ENCODE results near the gene VSTM4.
A peak's percentile ranks its signal among the peaks of the same experiment; 100 is the strongest.

The VSTM4 gene

GRCh38 chr10:49007129-49007528, 108.2 kb downstream of the VSTM4 start:
- H3K23ac ChIP-seq (ENCODE audit: low read length): no peak overlapping the region
- H4K5ac ChIP-seq (ENCODE audit: low read length): no peak overlapping the region
- H3K9ac ChIP-seq (ENCODE audit: low read length): no peak overlapping the region
- no peak overlapping the region for H2BK15ac ChIP-seq (replicated peaks; ENCODE audit: low read depth)
- no peak for DNase-seq
- H3K56ac ChIP-seq (ENCODE audit: low read length): no peak overlapping the region
- H3K18ac ChIP-seq (ENCODE audit: low read length): no peak overlapping the region
- no peak overlapping the region for H3K4me2 ChIP-seq (ENCODE audit: low read length)
- no peak overlapping the region for H2BK120ac ChIP-seq (ENCODE audit: low read depth, low read length)
- H3K79me1 ChIP-seq (ENCODE audit: low read length): no peaks in the 10 kb centered on the region
- H3K4ac ChIP-seq (ENCODE audit: low read depth, low read length): no peak overlapping the region
- no peaks in the 10 kb centered on the region for H3K79me2 ChIP-seq (ENCODE audit: control insufficient read depth, insufficient read depth, low read length)
- no peak overlapping the region for H4K8ac ChIP-seq (ENCODE audit: low read depth, low read length)
- H2AK5ac ChIP-seq (ENCODE audit: low read length): no peak overlapping the region
- no peak overlapping the region for H2BK5ac ChIP-seq (ENCODE audit: low read length)
- no CpG with 5 or more reads among the region's 5 CpGs for WGBS (ENCODE audit: extremely low coverage, insufficient coverage, low lambda C conversion rate)
- no peaks in the 10 kb centered on the region for H3K27me3 ChIP-seq (ENCODE audit: insufficient read depth, low read length, poor library complexity)
- no peaks in the 10 kb centered on the region for H3K36me3 ChIP-seq (ENCODE audit: control insufficient read depth, insufficient read depth, low read length)
- no peak overlapping the region for H3K27ac ChIP-seq (ENCODE audit: low read depth, low read length)
- H3K4me3 ChIP-seq (ENCODE audit: low read length): no peak overlapping the region
- H3K4me1 ChIP-seq (ENCODE audit: control insufficient read depth, low read depth, low read length): no peaks in the 10 kb centered on the region

- Histone ChIP-seq H3K79me1 (ENCODE audit: low read length) (no peaks in the 10 kb centered on the region), H3K18ac (ENCODE audit: low read length) (no peak overlapping the region), H3K79me2 (ENCODE audit: control insufficient read depth, insufficient read depth, low read length) (no peaks in the 10 kb centered on the region), H3K4ac (ENCODE audit: low read depth, low read length) (no peak overlapping the region), H3K23ac (ENCODE audit: low read length) (no peak overlapping the region), H3K4me3 (ENCODE audit: low read length) (no peak overlapping the region), H3K4me2 (ENCODE audit: low read length) (no peak overlapping the region), H2BK5ac (ENCODE audit: low read length) (no peak overlapping the region), H4K5ac (ENCODE audit: low read length) (no peak overlapping the region), H3K9ac (ENCODE audit: low read length) (no peak overlapping the region), H4K8ac (ENCODE audit: low read depth, low read length) (no peak overlapping the region), H3K27me3 (ENCODE audit: insufficient read depth, low read length, poor library complexity) (no peaks in the 10 kb centered on the region), H2BK120ac (ENCODE audit: low read depth, low read length) (no peak overlapping the region), H3K36me3 (ENCODE audit: control insufficient read depth, insufficient read depth, low read length) (no peaks in the 10 kb centered on the region), H3K4me1 (ENCODE audit: control insufficient read depth, low read depth, low read length) (peaks cover 3% of the 10 kb centered on the region), H2BK15ac (replicated peaks; ENCODE audit: low read depth) (no peak overlapping the region), H3K56ac (ENCODE audit: low read length) (no peak overlapping the region), H2AK5ac (ENCODE audit: low read length) (no peak overlapping the region), H3K27ac (ENCODE audit: low read depth, low read length) (no peak overlapping the region)
- WGBS (ENCODE audit: extremely low coverage, insufficient coverage, low lambda C conversion rate): no CpG with 5 or more reads among the region's 5 CpGs
- no peak for DNase-seq
Measured at GRCh38 chr10:49005270-49005669, 110.1 kb downstream of the VSTM4 start.

DNA sequence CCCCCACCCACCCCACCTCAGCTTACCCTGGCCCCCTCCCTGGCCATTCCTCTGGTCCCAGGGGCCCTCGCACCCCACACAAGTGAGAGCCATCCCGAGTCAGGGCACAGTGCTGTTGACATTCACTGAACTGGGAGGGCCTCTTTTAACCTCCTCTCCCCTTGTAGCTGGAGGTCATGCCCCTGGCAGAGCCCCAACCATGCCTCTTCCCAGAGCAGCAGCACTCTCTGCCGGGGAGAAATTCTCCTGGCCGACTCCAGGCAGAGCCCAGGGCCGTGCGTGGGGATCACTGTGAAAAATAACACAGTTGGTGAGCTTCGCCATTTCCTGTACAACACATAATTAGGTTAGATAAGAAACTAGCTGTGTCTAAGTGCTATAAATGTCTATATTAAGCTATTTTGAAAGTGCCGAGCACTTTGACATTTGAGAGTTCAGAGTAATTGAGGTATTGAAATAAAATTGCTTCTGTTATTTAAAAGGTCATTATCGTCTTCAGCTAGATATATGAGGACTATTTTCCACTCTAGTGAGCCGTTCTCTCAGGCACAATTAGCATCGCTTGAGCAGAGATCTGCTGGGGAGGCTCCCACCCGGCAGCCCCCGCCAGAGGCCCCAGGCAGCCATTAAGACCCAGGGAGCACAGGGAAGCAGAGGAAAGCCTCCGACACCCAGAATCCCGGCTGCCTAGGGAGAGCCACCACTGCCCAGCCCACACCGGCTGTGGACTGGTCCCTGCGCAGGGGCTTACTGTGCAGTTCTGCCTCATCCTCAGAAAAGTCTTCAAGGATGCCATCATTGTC, 113.3 kb downstream of the VSTM4 start:
- no peak overlapping the region for H3K4me3 ChIP-seq (ENCODE audit: low read length)

DNA sequence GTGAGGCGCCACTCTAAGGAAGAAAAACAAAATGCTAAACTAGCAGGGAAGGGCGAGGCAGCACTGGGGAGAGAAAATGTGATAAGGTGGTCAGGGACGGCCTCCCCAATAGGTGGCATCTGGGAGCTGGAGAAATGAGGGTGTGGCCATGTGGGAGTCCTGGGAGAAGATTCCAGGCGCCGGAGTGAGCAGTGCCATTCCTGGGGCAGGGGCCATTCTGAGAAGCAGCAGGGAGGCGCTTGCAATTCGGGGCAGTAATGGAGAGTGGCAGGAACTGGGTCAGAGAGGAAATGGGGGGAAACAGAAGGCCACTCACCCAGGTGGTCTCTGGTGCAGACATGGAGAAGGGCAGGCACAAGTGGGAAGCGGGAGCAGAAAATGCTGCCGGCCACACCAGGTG, 113.9 kb downstream of the VSTM4 start:
- no peak overlapping the region for H3K18ac ChIP-seq (ENCODE audit: low read length)
- peak; percentile 84 for DNase-seq
- no CpG with 5 or more reads among the region's 9 CpGs for WGBS (ENCODE audit: extremely low coverage, insufficient coverage, low lambda C conversion rate)
- peaks cover 3% of the 10 kb centered on the region for H3K4me1 ChIP-seq (ENCODE audit: control insufficient read depth, low read depth, low read length)
- H4K8ac ChIP-seq (ENCODE audit: low read depth, low read length): no peak overlapping the region
- H3K79me2 ChIP-seq (ENCODE audit: control insufficient read depth, insufficient read depth, low read length): no peaks in the 10 kb centered on the region
- H4K5ac ChIP-seq (ENCODE audit: low read length): no peak overlapping the region
- H3K27ac ChIP-seq (ENCODE audit: low read depth, low read length): no peak overlapping the region
- H3K9ac ChIP-seq (ENCODE audit: low read length): no peak overlapping the region
- H3K23ac ChIP-seq (ENCODE audit: low read length): no peak overlapping the region
- no peak overlapping the region for H2AK5ac ChIP-seq (ENCODE audit: low read length)
- no peak overlapping the region for H2BK5ac ChIP-seq (ENCODE audit: low read length)
- peak overlapping the region; percentile 42 for H3K56ac ChIP-seq (ENCODE audit: low read length)
- no peaks in the 10 kb centered on the region for H3K79me1 ChIP-seq (ENCODE audit: low read length)
- no peak overlapping the region for H3K4me2 ChIP-seq (ENCODE audit: low read length)
- H2BK120ac ChIP-seq (ENCODE audit: low read depth, low read length): no peak overlapping the region
- H3K4me3 ChIP-seq (ENCODE audit: low read length): no peak overlapping the region
- H3K36me3 ChIP-seq (ENCODE audit: control insufficient read depth, insufficient read depth, low read length): no peaks in the 10 kb centered on the region
- H3K27me3 ChIP-seq (ENCODE audit: insufficient read depth, low read length, poor library complexity): no peaks in the 10 kb centered on the region
- no peak overlapping the region for H2BK15ac ChIP-seq (replicated peaks; ENCODE audit: low read depth)
- H3K4ac ChIP-seq (ENCODE audit: low read depth, low read length): no peak overlapping the region

More for the DNA sequence above, 113.3 kb downstream of the VSTM4 start:
- H2BK15ac ChIP-seq (replicated peaks; ENCODE audit: low read depth): no peak overlapping the region
- H2BK5ac ChIP-seq (ENCODE audit: low read length): no peak overlapping the region
- H3K9ac ChIP-seq (ENCODE audit: low read length): no peak overlapping the region
- no peak overlapping the region for H3K18ac ChIP-seq (ENCODE audit: low read length)
- H3K4ac ChIP-seq (ENCODE audit: low read depth, low read length): no peak overlapping the region
- H4K8ac ChIP-seq (ENCODE audit: low read depth, low read length): no peak overlapping the region
- H3K27ac ChIP-seq (ENCODE audit: low read depth, low read length): no peak overlapping the region
- no peaks in the 10 kb centered on the region for H3K79me1 ChIP-seq (ENCODE audit: low read length)
- no peak overlapping the region for H2AK5ac ChIP-seq (ENCODE audit: low read length)
- no peak overlapping the region for H4K5ac ChIP-seq (ENCODE audit: low read length)
- H3K27me3 ChIP-seq (ENCODE audit: insufficient read depth, low read length, poor library complexity): no peaks in the 10 kb centered on the region
- no peak overlapping the region for H3K23ac ChIP-seq (ENCODE audit: low read length)
- H2BK120ac ChIP-seq (ENCODE audit: low read depth, low read length): no peak overlapping the region
- no CpG with 5 or more reads among the region's 17 CpGs for WGBS (ENCODE audit: extremely low coverage, insufficient coverage, low lambda C conversion rate)
- DNase-seq: no peak
- no peaks in the 10 kb centered on the region for H3K36me3 ChIP-seq (ENCODE audit: control insufficient read depth, insufficient read depth, low read length)
- H3K4me1 ChIP-seq (ENCODE audit: control insufficient read depth, low read depth, low read length): peaks cover 3% of the 10 kb centered on the region
- H3K4me2 ChIP-seq (ENCODE audit: low read length): no peak overlapping the region
- no peaks in the 10 kb centered on the region for H3K79me2 ChIP-seq (ENCODE audit: control insufficient read depth, insufficient read depth, low read length)
- peak overlapping the region; percentile 42 for H3K56ac ChIP-seq (ENCODE audit: low read length)

DNA sequence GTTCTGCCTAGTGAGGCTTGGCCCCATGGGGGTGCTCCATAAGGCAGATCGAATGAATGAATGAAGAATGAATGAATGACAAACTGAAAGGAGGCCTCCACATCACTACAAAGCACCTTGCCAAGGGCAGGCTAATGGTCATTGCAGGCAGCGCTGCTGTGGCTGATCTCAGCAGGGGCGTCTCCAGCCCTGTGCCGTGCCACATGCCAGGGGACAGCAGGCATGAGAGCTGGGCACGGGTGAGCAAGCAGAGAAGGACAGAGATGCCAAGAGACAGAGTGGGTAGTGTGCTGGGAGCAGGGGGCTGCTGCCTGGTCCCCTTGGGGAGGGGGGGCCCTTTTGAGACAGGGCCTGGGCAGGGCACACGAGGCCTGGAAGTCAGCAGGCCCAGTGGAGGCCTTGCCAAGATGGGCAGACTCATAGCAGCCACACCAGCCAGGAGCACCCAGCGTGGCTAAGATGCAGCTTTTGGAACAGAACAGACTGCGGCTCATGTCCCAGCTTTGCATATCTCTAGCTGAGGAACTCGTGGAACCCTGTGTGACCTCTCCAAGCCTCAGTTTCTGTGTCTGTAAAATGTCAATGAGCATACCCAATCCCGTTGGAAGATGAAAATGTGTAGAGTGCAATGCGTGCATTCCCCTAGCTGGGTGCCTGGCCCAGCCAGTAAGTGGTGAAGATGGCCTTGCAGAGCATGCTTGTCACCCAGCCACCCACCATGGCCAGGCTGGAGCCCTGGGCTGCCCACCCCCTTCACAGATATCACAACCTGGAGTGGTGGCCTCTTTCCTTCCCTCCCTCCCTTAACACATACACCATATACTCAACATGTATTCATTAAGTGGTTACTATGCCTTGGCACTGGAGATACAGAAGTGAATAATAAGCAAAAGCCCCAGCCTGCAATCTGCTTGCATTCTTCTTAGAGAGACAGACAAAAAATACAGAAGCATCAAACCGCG, 114.6 kb downstream of the VSTM4 start:
- no CpG with 5 or more reads among the region's 13 CpGs for WGBS (ENCODE audit: extremely low coverage, insufficient coverage, low lambda C conversion rate)

More for the DNA sequence above, 114.6 kb downstream of the VSTM4 start:
- no peak overlapping the region for H4K5ac ChIP-seq (ENCODE audit: low read length)
- peak overlapping the region; percentile 49 for H3K56ac ChIP-seq (ENCODE audit: low read length)
- no peak overlapping the region for H3K18ac ChIP-seq (ENCODE audit: low read length)
- H3K27me3 ChIP-seq (ENCODE audit: insufficient read depth, low read length, poor library complexity): no peaks in the 10 kb centered on the region
- no peak overlapping the region for H3K4ac ChIP-seq (ENCODE audit: low read depth, low read length)
- no peaks in the 10 kb centered on the region for H3K79me1 ChIP-seq (ENCODE audit: low read length)
- H3K9ac ChIP-seq (ENCODE audit: low read length): no peak overlapping the region
- H2BK15ac ChIP-seq (replicated peaks; ENCODE audit: low read depth): no peak overlapping the region
- no peak for DNase-seq
- no peak overlapping the region for H3K4me3 ChIP-seq (ENCODE audit: low read length)
- H2BK120ac ChIP-seq (ENCODE audit: low read depth, low read length): no peak overlapping the region
- H3K4me1 ChIP-seq (ENCODE audit: control insufficient read depth, low read depth, low read length): peaks cover 3% of the 10 kb centered on the region
- no peaks in the 10 kb centered on the region for H3K36me3 ChIP-seq (ENCODE audit: control insufficient read depth, insufficient read depth, low read length)
- H3K27ac ChIP-seq (ENCODE audit: low read depth, low read length): no peak overlapping the region
- no peak overlapping the region for H4K8ac ChIP-seq (ENCODE audit: low read depth, low read length)
- no peak overlapping the region for H3K23ac ChIP-seq (ENCODE audit: low read length)
- no peak overlapping the region for H2BK5ac ChIP-seq (ENCODE audit: low read length)
- H3K4me2 ChIP-seq (ENCODE audit: low read length): no peak overlapping the region
- H3K79me2 ChIP-seq (ENCODE audit: control insufficient read depth, insufficient read depth, low read length): no peaks in the 10 kb centered on the region
- H2AK5ac ChIP-seq (ENCODE audit: low read length): no peak overlapping the region

All from mesendoderm (in vitro differentiated cells).